GM18951 (cell line): Measurements from ENCODE around the gene PAWR.

ENCODE experiments used
- POLR2A ChIP-seq: IDR thresholded peaks from 4 replicates; pipeline ENCODE4 v1.6.1; 2011; ENCODE audit warnings: mild to moderate bottlenecking; ENCODE audit not compliant: insufficient read length, insufficient read depth; ENCODE audit errors: extremely low read depth
- in situ Hi-C: fragments of 300-500 bp; cut with MboI; formaldehyde crosslinking; loops from one replicate; pipeline ENCODE4 v1.12.0; 2022; ENCODE audit warnings: low sequenced_read_pairs, mixed read lengths, inconsistent platforms; ENCODE audit not compliant: unreplicated experiment

Gene PAWR

GRCh38 chr12:79618848-79619404, 71.8 kb downstream of the PAWR start:
- TF ChIP-seq POLR2A: no peak
- in situ Hi-C loops: no loop called here

- in situ Hi-C loops: no loop called here
- TF ChIP-seq POLR2A: no peak
Measured at GRCh38 chr12:79617696-79618095, 73.1 kb downstream of the PAWR start.

- in situ Hi-C loops: no loop called here
- TF ChIP-seq POLR2A: no peak
Measured at GRCh38 chr12:79615596-79616560, 74.9 kb downstream of the PAWR start.

GRCh38 chr12:79614730-79615129, 76.0 kb downstream of the PAWR start:
- in situ Hi-C loops: no loop called here
- TF ChIP-seq POLR2A: no peak

GRCh38 chr12:79601908-79602307, 88.9 kb downstream of the PAWR start:
- in situ Hi-C loops: no loop called here

GRCh38 chr12:79597910-79598309, 92.9 kb downstream of the PAWR start:
- in situ Hi-C loops: no loop called here
- no peak for TF ChIP-seq POLR2A

More at GRCh38 chr12:79601908-79602307, 88.9 kb downstream of the PAWR start:
- TF ChIP-seq POLR2A: no peak

GRCh38 chr12:79596719-79597350, 93.9 kb downstream of the PAWR start:
- in situ Hi-C loops: no loop called here

GRCh38 chr12:79595273-79595672, 95.5 kb downstream of the PAWR start:
- in situ Hi-C loops: no loop called here
- TF ChIP-seq POLR2A: no peak

More at GRCh38 chr12:79596719-79597350, 93.9 kb downstream of the PAWR start:
- no peak for TF ChIP-seq POLR2A

- TF ChIP-seq POLR2A: no peak
- in situ Hi-C loops: no loop called here
Measured at GRCh38 chr12:79592865-79593264, 97.9 kb downstream of the PAWR start.

GRCh38 chr12:79591988-79592387, 98.8 kb downstream of the PAWR start:
- TF ChIP-seq POLR2A: no peak
- in situ Hi-C loops: no loop called here

- no peak for TF ChIP-seq POLR2A
- in situ Hi-C loops: no loop called here
Measured at GRCh38 chr12:79590751-79591150, 100.0 kb downstream of the PAWR start.

GRCh38 chr12:79587368-79587767, 103.4 kb downstream of the PAWR start:
- in situ Hi-C loops: no loop called here
- TF ChIP-seq POLR2A: no peak

GRCh38 chr12:79585147-79585546, 105.6 kb downstream of the PAWR start:
- TF ChIP-seq POLR2A: no peak
- in situ Hi-C loops: no loop called here
